Measurements from ENCODE around the gene PTPN2. TPM values are rescaled to one million over a fixed set of nuclear protein-coding genes. Genes with fewer than 3 reads are reported as not detected.

Gene PTPN2
- total RNA-seq, 2 donors from 2014 or later = 47.3 to 48.5 TPM

DNA sequence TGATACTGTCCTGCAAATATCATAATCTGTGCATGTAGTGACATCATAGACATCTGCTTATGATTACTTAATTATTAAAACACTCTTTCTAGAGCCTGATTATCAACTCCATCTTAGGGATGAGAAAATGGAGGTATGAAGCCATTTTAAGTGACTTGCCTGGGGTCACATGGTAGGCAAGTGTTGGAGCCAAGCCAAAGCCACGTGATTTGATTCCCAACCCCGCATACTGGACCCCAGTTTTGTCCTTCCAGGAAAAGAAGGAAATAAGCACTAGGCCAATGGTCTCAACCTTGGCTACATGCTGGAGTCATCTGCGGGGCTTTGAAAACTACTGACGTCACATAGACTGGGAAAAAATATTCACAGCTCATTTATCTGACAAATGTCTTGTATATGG, 44.2 kb upstream of the PTPN2 start:
- TF ChIP-seq, protein P1, sequence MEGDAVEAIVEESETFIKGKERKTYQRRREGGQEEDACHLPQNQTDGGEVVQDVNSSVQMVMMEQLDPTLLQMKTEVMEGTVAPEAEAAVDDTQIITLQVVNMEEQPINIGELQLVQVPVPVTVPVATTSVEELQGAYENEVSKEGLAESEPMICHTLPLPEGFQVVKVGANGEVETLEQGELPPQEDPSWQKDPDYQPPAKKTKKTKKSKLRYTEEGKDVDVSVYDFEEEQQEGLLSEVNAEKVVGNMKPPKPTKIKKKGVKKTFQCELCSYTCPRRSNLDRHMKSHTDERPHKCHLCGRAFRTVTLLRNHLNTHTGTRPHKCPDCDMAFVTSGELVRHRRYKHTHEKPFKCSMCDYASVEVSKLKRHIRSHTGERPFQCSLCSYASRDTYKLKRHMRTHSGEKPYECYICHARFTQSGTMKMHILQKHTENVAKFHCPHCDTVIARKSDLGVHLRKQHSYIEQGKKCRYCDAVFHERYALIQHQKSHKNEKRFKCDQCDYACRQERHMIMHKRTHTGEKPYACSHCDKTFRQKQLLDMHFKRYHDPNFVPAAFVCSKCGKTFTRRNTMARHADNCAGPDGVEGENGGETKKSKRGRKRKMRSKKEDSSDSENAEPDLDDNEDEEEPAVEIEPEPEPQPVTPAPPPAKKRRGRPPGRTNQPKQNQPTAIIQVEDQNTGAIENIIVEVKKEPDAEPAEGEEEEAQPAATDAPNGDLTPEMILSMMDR (conservative IDR thresholded peaks at IDR 0.05) = no peak
- Histone ChIP-seq H3K27me3 (ENCODE audit: control insufficient read depth, insufficient read depth, low read length, poor library complexity, severe bottlenecking) (no peaks in the 10 kb centered on the region), H3K36me3 (ENCODE audit: control insufficient read depth, insufficient read depth, low read length) (no peaks in the 10 kb centered on the region), H3K27ac (ENCODE audit: low read depth, low read length) (no peak overlapping the region), H3K9ac (ENCODE audit: extremely low read depth, low read length, poor library complexity, severe bottlenecking) (no peak overlapping the region), H3K4me3 (ENCODE audit: low read length) (no peak overlapping the region), H3K9me3 (ENCODE audit: control insufficient read depth, low read length) (no peaks in the 10 kb centered on the region), H3K4me1 (ENCODE audit: control insufficient read depth, insufficient read depth, low read length) (no peaks in the 10 kb centered on the region)
- no peaks in the 10 kb centered on the region for H3K36me3 Mint-ChIP-seq (ENCODE audit: low read depth)
- peaks cover under 1% of the 10 kb centered on the region for H3K4me1 Mint-ChIP-seq
- no peak for DNase-seq
- H3K27ac Mint-ChIP-seq = no peak overlapping the region
- 94 to 100% methylated on average over 1 to 4 of the region's 4 CpGs for WGBS, 2 experiments (ENCODE audit: insufficient coverage in 1 of 2, insufficient read length in 1 of 2)
- no peaks in the 10 kb centered on the region for H3K27me3 Mint-ChIP-seq (ENCODE audit: insufficient read depth)
- H3K9me3 Mint-ChIP-seq = no peaks in the 10 kb centered on the region
- H3K4me3 Mint-ChIP-seq = no peak overlapping the region

GRCh38 chr18:12924616-12925015, 40.6 kb upstream of the PTPN2 start:
- no peaks in the 10 kb centered on the region for H3K27me3 ChIP-seq (ENCODE audit: control insufficient read depth, insufficient read depth, low read length, poor library complexity, severe bottlenecking)
- no peaks in the 10 kb centered on the region for H3K4me1 ChIP-seq (ENCODE audit: control insufficient read depth, insufficient read depth, low read length)
- Mint-ChIP-seq H3K9me3 (no peaks in the 10 kb centered on the region), H3K27ac (no peak overlapping the region), H3K4me3 (no peak overlapping the region), H3K36me3 (ENCODE audit: low read depth) (no peaks in the 10 kb centered on the region), H3K27me3 (ENCODE audit: insufficient read depth) (peaks cover 2% of the 10 kb centered on the region), H3K4me1 (no peaks in the 10 kb centered on the region)
- no peak overlapping the region for H3K4me3 ChIP-seq (ENCODE audit: low read length)
- TF ChIP-seq, protein P1 (conservative IDR thresholded peaks at IDR 0.05) = no peak
- H3K9me3 ChIP-seq (ENCODE audit: control insufficient read depth, low read length) = no peaks in the 10 kb centered on the region
- no peaks in the 10 kb centered on the region for H3K36me3 ChIP-seq (ENCODE audit: control insufficient read depth, insufficient read depth, low read length)
- WGBS, 2 experiments (ENCODE audit: insufficient coverage in 1 of 2, insufficient read length in 1 of 2) = 86 to 90% methylated on average over 5 to 6 of the region's 6 CpGs
- no peak overlapping the region for H3K9ac ChIP-seq (ENCODE audit: extremely low read depth, low read length, poor library complexity, severe bottlenecking)
- DNase-seq = no peak
- H3K27ac ChIP-seq (ENCODE audit: low read depth, low read length) = no peak overlapping the region

DNA sequence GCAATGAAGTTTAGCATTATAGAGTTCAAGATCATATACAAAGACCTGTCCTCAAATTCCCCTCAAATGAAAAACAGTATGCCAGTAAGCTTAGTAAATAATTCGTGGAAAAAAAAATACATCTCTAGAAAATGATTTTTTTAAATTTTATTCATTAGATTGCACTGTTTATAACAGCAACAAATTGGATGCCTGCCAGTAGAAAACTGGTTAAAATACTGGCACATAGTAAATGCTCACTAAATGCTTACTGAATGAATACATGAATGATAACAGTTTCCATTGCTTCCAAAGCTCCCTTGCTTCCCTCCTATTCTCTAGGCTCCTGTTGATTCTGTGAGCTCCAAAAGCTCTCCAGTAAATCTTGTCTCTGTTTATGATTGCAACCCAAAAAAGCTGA, 38.2 kb upstream of the PTPN2 start:
- TF ChIP-seq, protein P1 (conservative IDR thresholded peaks at IDR 0.05) = no peak
- no peaks in the 10 kb centered on the region for H3K9me3 ChIP-seq (ENCODE audit: control insufficient read depth, low read length)
- H3K36me3 Mint-ChIP-seq (ENCODE audit: low read depth) = no peaks in the 10 kb centered on the region
- no peak overlapping the region for H3K27ac Mint-ChIP-seq
- 100% methylated on average over 1 of the region's 1 CpG; no CpG with 5 or more reads in 1 of the 2 experiments for WGBS, 2 experiments (ENCODE audit: insufficient coverage in 1 of 2, insufficient read length in 1 of 2)
- H3K4me3 ChIP-seq (ENCODE audit: low read length) = no peak overlapping the region
- H3K4me1 ChIP-seq (ENCODE audit: control insufficient read depth, insufficient read depth, low read length) = no peaks in the 10 kb centered on the region
- H3K9me3 Mint-ChIP-seq = no peaks in the 10 kb centered on the region
- H3K9ac ChIP-seq (ENCODE audit: extremely low read depth, low read length, poor library complexity, severe bottlenecking) = no peak overlapping the region
- no peaks in the 10 kb centered on the region for H3K4me1 Mint-ChIP-seq
- no peaks in the 10 kb centered on the region for H3K36me3 ChIP-seq (ENCODE audit: control insufficient read depth, insufficient read depth, low read length)
- peaks cover 2% of the 10 kb centered on the region for H3K27me3 Mint-ChIP-seq (ENCODE audit: insufficient read depth)
- H3K27ac ChIP-seq (ENCODE audit: low read depth, low read length) = no peak overlapping the region
- H3K27me3 ChIP-seq (ENCODE audit: control insufficient read depth, insufficient read depth, low read length, poor library complexity, severe bottlenecking) = no peaks in the 10 kb centered on the region
- no peak for DNase-seq
- H3K4me3 Mint-ChIP-seq = no peak overlapping the region
